Lower leg skin (tissue), 4 donors: ENCODE results near the gene DEPDC1B. TPM values are rescaled to one million over a fixed set of nuclear protein-coding genes. Genes with fewer than 3 reads are reported as not detected.

Experiments
- DNase-seq, 2 donors: peaks; one replicate each; pipeline ENCODE4 v3.0.0-alpha.2; 2019; ENCODE audit warnings: low spot score in 2 of 2
- H3K4me3 ChIP-seq: fragments of 200-600 bp; sonication (generic); 2 replicates; pipeline ENCODE4 v1.5.1; 2017; ENCODE audit warnings: mild to moderate bottlenecking, low read depth; ENCODE audit not compliant: poor library complexity, severe bottlenecking
- POLR2A ChIP-seq, 2 donors: fragments of 450-650 bp; IDR thresholded peaks; one replicate each; pipeline ENCODE4 v1.6.1; 2016 to 2017; ENCODE audit warnings: antibody characterized with exemption in 2 of 2, mild to moderate bottlenecking in 1 of 2, moderate library complexity in 1 of 2
- WGBS, 2 donors: methylation state at CpG; one replicate each; pipeline ENCODE4 v1.1.5; 2018; 5-methylcytosine and 5-hydroxymethylcytosine counted together
- intact Hi-C: fragments of 100-400 bp; cut with DNase I; formaldehyde crosslinking; loops from one replicate; pipeline ENCODE4 v1.15.0; 2023; ENCODE audit warnings: low total_unique reads
- total RNA-seq, 4 donors: library from RNA; depleted of rRNA; stranded (reverse); fragments of >200 nt; gene quantifications; one replicate each; pipeline ENCODE4 v1.1.0, GENCODE V29; 2016
- TF ChIP-seq, protein P1 (sequence below), 3 donors: fragments of 450-650 bp; IDR thresholded peaks; one replicate each; pipeline ENCODE4 v1.5.1; 2016; ENCODE audit warnings: antibody characterized with exemption in 3 of 3, mild to moderate bottlenecking in 3 of 3, moderate library complexity in 2 of 3

Gene DEPDC1B, protein sequence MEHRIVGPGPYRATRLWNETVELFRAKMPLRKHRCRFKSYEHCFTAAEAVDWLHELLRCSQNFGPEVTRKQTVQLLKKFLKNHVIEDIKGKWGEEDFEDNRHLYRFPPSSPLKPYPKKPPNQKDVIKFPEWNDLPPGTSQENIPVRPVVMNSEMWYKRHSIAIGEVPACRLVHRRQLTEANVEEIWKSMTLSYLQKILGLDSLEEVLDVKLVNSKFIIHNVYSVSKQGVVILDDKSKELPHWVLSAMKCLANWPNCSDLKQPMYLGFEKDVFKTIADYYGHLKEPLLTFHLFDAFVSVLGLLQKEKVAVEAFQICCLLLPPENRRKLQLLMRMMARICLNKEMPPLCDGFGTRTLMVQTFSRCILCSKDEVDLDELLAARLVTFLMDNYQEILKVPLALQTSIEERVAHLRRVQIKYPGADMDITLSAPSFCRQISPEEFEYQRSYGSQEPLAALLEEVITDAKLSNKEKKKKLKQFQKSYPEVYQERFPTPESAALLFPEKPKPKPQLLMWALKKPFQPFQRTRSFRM
- 1 to 10 TPM in 2 of 4 donors, under 1 TPM in 2; 0.13 to 2.9 (median 1.3) TPM for total RNA-seq

DNA sequence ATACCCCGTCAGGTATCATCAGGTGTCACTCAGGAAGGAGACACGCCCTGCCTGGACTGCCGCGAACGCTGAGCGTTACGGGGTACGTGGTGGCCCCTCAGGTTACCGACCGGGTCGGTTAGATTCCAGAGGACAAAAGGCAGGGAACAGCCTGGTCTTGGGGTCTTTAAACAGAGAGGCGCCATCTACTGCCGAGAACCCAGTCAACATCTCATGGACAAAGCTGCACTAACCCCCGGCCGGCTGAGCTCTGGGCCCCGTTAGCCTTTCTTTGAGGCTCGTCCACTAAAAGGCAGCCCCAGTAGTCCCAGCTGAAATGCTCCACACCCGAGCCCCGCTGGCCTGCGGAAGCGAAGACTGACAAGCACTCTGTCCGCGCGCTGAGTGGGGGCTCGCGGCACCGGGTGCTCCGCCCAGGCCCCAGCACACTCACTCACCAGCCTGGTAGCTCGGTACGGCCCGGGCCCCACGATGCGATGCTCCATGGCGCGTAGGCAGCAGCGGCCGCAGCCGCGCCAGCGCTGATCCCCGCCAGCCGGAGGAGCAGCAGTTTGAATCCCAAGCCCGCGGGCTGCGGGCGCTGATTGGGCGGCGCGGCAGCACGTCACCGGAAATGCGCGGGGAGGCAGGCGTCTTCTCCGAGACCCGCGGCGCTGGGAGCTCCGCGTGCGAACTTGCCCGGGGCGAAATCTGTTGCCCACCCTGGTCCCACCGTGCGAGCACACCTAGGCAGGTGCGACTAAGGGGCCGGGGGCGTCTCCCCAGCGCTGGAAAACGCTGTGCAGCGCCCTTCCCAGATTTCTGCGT lies at the start of gene DEPDC1B:
DEPDC1B (minus strand) TSS at position 558 of the 807 bp plus-strand sequence; CDS start at position 485, 73 bp downstream.
- intact Hi-C loops = no loop called here
- TF ChIP-seq, protein P1, sequence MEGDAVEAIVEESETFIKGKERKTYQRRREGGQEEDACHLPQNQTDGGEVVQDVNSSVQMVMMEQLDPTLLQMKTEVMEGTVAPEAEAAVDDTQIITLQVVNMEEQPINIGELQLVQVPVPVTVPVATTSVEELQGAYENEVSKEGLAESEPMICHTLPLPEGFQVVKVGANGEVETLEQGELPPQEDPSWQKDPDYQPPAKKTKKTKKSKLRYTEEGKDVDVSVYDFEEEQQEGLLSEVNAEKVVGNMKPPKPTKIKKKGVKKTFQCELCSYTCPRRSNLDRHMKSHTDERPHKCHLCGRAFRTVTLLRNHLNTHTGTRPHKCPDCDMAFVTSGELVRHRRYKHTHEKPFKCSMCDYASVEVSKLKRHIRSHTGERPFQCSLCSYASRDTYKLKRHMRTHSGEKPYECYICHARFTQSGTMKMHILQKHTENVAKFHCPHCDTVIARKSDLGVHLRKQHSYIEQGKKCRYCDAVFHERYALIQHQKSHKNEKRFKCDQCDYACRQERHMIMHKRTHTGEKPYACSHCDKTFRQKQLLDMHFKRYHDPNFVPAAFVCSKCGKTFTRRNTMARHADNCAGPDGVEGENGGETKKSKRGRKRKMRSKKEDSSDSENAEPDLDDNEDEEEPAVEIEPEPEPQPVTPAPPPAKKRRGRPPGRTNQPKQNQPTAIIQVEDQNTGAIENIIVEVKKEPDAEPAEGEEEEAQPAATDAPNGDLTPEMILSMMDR (IDR thresholded peaks at IDR 0.05) = no peak
- TF ChIP-seq POLR2A (IDR thresholded peaks at IDR 0.05) = no peak
- peak within 1 kb of the TSS; percentile 62 for H3K4me3 ChIP-seq
- peak; percentile 79 to 96 for DNase-seq
- WGBS, 2 donors = 0% methylated on average over 37 to 39 of the region's 72 CpGs

DNA sequence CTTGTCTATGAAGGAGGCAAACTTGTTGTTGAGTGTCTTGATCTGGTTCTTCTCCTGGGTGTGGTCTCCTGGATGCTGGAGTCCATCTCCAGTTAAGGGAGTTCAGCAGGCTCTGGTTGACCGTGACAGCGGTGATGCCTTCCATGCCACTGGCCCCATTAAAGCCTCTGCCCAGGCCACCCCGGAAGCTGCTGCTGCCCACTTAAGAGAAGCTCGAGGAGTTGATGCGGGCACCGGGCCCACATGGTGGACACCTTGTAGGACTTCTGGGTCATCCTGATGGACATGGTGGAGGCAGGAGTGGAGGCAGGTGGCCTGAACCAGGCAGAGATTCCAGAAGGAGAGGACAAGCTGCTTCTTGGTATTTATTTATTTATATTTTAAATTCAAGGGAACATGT lies 44.7 kb upstream of the DEPDC1B start:
- DNase-seq = no peak
- WGBS, 2 donors = 95 to 98% methylated on average over 6 of the region's 6 CpGs
- intact Hi-C loops = no loop called here
- TF ChIP-seq, protein P1 (IDR thresholded peaks at IDR 0.05) = no peak
- no peak for TF ChIP-seq POLR2A (IDR thresholded peaks at IDR 0.05)
- no peak overlapping the region for H3K4me3 ChIP-seq

DNA sequence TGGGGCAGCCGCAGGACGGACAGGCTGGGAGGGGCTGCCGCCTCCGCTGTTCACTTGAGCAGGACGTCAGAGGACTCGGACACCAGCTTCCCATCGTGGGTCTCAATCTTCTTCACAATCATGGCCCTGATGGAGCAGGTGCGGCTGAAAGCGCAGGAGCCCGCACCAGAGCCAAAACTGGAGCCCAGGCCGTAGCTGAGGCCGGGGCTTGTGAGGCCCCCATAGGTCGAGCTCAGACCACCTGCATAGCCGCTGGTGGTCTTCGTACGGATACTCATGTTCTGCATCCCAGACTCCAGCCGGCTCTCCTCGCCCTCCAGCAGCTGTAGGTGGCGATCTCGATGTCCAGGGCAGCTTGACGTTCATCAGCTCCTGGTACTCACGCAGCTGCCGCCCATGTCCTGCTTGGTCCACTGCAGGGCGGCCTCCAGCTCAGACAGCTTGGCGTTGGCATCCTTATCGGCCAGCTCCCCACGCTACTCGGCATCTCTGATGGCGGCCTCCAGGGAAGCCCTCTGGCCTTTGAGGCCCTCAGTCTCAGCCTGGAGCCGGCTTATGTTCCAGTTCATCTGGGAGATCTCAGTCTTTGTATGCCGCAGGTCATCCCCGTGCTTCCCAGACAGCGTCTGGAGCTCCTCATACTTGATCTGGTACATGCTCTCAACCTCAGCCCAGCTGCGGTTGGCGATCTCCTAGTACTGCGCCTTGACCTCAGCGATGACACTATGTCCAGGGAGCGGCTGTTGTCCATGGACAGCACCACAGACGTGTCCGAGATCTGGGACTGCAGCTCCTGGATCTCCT lies 43.7 kb upstream of the DEPDC1B start:
- 94 to 95% methylated on average over 38 to 40 of the region's 40 CpGs for WGBS, 2 donors
- intact Hi-C loops = no loop called here
- DNase-seq = no peak
- H3K4me3 ChIP-seq = no peak overlapping the region
- TF ChIP-seq, protein P1 (IDR thresholded peaks at IDR 0.05) = no peak
- no peak for TF ChIP-seq POLR2A (IDR thresholded peaks at IDR 0.05)

DNA sequence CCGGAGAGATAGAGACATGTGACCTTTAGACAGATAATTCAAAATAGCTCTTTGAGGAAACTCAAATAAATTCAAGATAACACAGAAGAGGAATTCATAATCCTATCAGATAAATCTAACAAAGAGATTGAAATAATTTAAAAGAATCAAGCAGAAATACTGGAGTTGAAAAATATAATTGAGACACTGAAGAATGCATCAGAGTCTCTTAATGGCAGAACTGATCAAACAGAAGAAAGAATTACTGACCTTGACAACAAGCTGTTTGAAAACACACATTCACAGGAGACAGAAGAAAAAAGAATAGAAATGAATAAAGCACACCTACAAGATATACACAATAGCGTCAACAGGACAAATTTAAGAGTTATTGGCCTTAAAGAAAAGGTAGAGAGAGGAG lies 40.4 kb upstream of the DEPDC1B start:
- WGBS, 2 donors = 90 to 97% methylated on average over 2 of the region's 2 CpGs
- intact Hi-C loops = no loop called here
- no peak for DNase-seq
- no peak overlapping the region for H3K4me3 ChIP-seq
- TF ChIP-seq, protein P1 (IDR thresholded peaks at IDR 0.05) = no peak
- TF ChIP-seq POLR2A (IDR thresholded peaks at IDR 0.05) = no peak

DNA sequence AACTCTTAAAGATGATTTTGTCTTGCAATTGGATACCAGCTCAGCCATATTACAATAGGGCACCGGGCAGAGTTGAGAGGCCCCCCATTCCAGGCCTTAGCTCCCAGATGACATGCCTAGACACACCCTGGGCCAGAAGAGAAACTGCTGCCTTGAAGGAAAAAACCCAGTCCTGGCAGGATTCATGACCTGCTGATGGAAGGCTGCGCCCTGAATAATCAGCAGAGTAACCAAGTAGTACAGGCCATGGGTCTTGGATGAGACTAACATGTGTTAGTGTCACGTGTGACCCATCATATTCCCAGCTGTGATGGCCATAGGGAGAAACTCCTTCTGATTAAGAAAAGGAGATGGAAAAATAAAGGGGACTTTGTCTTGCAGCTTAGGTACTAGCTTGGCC lies 39.0 kb upstream of the DEPDC1B start:
- no peak overlapping the region for H3K4me3 ChIP-seq
- intact Hi-C loops = no loop called here
- no peak for DNase-seq
- TF ChIP-seq, protein P1 (IDR thresholded peaks at IDR 0.05) = no peak
- no peak for TF ChIP-seq POLR2A (IDR thresholded peaks at IDR 0.05)
- 75 to 81% methylated on average over 3 of the region's 3 CpGs for WGBS, 2 donors
